GM20000 (cell line): ENCODE data around the gene PRUNE2.

Experiments
- DNase-seq: peaks from one replicate; pipeline ENCODE4 v3.0.0; 2012; ENCODE audit warnings: low spot score
- TF ChIP-seq, protein P1 (sequence below): IDR thresholded peaks from 2 replicates; pipeline ENCODE4 v1.5.1; 2012; ENCODE audit warnings: mild to moderate bottlenecking, control low read depth; ENCODE audit errors: extremely low read depth, missing control alignments

Gene PRUNE2

DNA sequence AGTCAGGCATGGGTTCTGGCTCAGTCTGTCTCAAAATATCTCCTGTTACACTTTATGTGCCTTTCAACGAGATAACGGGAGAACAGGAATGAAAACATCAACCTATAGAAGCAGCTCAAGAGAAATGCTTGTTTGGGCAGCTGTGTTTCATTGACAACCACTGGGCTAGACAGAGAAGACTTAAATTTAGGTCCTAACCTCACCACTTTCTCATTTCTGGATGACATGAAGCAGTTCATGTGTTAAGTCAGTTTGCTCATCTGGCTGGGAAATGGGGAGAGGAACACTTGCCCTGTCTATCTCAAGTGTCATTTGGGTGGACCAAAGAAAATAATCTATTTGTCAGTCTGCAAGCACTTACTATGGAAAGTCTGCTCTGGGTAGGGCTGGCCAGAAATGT, 208.4 kb downstream of the PRUNE2 start:
- TF ChIP-seq, protein P1, sequence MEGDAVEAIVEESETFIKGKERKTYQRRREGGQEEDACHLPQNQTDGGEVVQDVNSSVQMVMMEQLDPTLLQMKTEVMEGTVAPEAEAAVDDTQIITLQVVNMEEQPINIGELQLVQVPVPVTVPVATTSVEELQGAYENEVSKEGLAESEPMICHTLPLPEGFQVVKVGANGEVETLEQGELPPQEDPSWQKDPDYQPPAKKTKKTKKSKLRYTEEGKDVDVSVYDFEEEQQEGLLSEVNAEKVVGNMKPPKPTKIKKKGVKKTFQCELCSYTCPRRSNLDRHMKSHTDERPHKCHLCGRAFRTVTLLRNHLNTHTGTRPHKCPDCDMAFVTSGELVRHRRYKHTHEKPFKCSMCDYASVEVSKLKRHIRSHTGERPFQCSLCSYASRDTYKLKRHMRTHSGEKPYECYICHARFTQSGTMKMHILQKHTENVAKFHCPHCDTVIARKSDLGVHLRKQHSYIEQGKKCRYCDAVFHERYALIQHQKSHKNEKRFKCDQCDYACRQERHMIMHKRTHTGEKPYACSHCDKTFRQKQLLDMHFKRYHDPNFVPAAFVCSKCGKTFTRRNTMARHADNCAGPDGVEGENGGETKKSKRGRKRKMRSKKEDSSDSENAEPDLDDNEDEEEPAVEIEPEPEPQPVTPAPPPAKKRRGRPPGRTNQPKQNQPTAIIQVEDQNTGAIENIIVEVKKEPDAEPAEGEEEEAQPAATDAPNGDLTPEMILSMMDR, result no peak
- DNase-seq, result no peak

DNA sequence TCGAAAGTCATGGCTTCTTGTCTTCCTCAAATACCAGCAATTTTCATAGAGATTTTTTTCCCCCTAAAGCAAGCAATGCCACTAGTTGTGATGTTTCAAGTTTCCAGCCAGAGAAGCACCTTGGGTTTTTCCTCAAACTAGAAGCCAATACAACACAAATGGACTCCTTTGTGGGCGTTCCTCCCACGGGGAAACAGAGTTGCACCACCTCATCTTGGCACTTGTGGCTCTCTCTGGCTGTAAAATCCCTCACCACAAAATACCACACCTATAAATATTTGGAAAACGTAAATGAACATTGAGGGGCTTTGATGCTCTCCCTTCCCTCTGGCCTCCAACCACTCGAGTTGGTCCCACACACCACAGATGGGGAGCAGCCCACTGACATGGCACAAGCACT, 208.8 kb downstream of the PRUNE2 start:
- TF ChIP-seq, protein P1, result no peak
- DNase-seq, result no peak

DNA sequence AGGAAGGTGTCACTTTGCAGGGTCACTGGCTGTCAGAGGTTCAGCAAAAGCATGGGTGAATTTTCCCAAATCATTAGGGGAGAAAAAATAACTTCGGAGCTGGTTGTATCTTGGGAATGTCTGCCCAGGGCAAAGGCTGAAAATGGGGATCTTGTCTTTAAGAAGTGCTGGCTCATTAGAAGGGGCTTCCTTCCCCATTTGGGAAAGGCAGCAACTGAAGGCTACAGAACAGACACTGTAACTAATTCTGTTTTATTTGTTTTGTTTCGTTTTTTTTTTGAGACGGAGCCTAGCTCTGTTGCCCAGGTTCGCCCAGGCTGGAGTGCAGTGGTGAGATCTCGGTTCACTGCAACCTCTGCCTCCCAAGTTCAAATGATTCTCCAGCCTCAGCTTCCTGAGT, 212.0 kb downstream of the PRUNE2 start:
- no peak for DNase-seq
- TF ChIP-seq, protein P1, result no peak

DNA sequence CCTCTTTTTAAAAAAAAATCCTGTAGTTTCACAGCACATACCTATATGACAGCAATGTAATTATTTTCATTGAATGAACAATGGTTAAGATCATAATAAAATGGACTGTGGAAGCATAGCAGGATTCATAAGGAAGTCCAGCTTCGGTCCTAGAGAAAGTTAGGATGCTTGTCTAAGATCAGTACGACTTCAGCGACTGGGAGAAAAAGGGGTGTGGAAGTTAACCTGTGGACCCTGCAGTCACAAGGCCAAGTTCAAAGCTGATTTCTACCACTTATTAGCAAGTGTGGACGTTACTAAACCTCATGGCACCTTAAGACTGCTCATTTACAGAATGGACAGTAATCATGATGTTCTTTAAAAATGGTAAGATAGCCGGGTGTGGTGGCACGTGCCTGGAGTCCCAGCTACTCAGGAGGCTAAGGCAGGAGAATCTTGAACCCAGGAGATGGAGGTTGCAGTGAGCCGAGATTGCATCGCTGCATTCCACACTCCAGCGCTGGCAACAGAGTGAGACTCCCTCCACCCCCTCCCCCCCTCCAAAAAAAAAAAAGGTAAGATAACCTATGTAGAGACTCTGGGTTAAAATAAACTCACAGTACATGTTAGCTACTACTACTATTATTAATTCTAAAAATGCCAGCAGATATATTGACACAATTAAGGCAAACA, 213.3 kb downstream of the PRUNE2 start:
- no peak for DNase-seq
- TF ChIP-seq, protein P1, result no peak

DNA sequence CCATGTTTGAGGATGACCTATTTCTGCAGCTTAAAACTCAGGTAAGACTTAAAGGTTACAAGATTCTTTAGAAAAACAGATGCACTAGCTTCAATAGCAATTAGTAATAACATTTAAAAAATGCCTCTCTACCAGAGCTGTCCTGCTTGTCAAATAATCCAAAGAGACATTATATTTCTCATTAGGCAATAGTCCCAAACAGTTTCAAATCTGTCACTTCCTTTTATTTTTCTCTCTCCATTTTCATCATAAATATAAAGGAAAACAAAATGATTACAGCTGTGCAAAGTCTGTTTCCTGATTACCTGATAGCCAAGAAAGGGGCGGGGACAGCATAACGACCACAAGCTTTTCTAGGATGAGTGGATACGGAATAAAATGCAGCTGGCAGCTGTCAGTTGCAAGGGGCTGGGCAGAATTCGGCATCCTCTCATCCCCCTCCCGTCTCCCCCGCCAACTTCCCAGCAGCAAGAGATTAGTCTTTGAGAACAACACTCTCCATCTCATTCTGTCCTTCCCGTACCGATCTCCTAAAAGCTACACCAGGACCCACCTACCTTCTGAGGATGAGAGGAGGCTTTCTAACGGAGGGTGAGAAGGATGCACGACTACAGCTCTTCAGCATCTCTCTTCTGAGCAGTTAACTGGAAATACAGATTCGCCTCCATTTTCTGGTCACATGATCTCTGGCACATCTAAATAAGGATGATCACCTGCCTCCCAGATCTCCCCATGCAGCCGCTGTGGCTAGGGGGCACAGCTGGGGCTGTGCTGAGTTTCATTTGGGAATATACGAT, 214.2 kb downstream of the PRUNE2 start:
- TF ChIP-seq, protein P1, result no peak
- DNase-seq, result no peak

DNA sequence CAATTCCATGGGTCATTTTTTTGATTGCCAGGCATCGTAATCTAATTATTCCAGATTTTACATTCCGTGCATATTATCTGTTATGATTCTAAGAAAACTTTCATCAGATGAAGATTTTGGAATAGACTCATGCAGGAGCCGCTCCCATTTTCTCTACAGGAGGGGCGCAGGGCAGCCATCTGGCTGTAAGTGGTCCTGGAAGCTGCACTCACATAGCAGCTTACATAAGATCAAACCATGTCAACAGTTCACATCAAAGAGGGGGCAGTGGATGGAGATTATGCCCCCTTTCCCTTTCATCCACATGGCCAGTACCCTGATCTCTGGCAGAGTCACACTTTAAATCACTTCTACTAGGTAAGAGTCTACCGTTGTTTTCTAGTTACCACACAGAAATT, 214.9 kb downstream of the PRUNE2 start:
- DNase-seq, result no peak
- TF ChIP-seq, protein P1, result no peak

DNA sequence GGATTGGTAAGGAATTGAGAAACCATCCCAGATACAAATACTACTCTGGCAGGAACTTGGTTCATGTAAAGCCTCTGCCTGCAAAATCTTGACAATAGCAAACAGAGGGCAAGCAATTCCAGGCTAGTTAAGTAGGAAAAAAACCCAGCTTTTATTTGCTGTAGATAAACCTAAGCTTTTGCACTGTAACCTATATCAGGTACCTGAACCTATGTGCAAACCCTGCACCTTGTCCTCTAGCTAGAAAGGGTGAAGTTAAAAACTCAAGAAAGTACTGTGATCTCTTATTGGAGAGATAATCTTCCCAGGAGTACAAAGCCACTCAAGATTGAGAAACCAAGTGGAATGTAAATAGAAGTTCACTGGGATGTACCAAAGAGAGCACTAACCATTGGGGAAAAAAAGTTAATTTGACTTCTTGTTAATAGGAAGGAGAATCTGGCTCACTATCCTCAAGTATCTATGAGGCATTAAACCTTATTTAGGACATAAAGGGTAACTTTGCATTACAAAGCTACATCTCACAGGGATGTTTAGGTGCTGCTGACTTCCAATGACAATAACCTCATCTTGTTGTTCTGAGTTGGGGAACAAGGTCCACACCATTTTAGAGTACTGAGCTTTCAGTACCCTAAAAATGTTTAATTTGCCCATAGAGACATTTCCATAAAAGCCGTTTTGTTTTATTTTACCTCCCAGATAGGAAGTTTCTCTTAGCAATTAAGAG, 215.5 kb downstream of the PRUNE2 start:
- DNase-seq, result no peak
- TF ChIP-seq, protein P1, result no peak
